ENCODE data around the gene LRMDA. TPM values are rescaled to one million over a fixed set of nuclear protein-coding genes. Genes with fewer than 3 reads are reported as not detected.

The LRMDA gene
- total and polyA plus RNA-seq, 7 donors = 1.0 to 5.7 (median 2.5) TPM

DNA sequence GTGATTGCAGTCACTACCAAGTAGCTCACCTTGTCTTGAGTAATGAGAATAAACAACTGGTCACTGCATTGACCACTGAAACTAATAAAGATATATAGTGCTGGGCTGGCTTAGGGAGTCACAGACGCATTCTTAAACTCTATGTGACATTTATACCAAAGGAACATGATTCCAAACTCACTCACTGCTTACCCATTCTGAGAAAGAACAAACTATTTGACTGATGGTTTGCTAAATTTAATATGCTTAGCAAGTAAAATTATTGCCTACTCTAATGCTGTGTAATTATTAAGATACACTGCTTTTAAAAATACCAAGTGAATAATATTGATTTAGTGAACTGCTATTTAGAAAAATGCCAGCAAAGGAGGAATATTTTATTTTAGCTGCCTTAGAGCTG lies 191.1 kb downstream of the LRMDA start:
- Histone ChIP-seq H3K27me3 (ENCODE audit: insufficient read depth in 3 of 3, low read length in 2 of 3) (peaks cover 0 to 9% (median 0%) of the 10 kb centered on the region in 3 donors), H3K4me1 (no peaks in the 10 kb centered on the region), H3K36me3 (ENCODE audit: insufficient read depth in 1 of 2, low read depth in 1 of 2) (no peaks in the 10 kb centered on the region), H3K27ac (no peak overlapping the region), H3K9me3 (no peaks in the 10 kb centered on the region), H3K4me3 (no peak overlapping the region)
- TF ChIP-seq, protein P1, sequence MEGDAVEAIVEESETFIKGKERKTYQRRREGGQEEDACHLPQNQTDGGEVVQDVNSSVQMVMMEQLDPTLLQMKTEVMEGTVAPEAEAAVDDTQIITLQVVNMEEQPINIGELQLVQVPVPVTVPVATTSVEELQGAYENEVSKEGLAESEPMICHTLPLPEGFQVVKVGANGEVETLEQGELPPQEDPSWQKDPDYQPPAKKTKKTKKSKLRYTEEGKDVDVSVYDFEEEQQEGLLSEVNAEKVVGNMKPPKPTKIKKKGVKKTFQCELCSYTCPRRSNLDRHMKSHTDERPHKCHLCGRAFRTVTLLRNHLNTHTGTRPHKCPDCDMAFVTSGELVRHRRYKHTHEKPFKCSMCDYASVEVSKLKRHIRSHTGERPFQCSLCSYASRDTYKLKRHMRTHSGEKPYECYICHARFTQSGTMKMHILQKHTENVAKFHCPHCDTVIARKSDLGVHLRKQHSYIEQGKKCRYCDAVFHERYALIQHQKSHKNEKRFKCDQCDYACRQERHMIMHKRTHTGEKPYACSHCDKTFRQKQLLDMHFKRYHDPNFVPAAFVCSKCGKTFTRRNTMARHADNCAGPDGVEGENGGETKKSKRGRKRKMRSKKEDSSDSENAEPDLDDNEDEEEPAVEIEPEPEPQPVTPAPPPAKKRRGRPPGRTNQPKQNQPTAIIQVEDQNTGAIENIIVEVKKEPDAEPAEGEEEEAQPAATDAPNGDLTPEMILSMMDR (IDR thresholded peaks at IDR 0.05) = no peak
- intact Hi-C loops (cut with DNase I) = no loop called here
- DNase-seq = no peak
- 80 to 88% (median 85%) methylated on average over 1 of the region's 1 CpG for WGBS, 3 donors
- no peak for ATAC-seq

DNA sequence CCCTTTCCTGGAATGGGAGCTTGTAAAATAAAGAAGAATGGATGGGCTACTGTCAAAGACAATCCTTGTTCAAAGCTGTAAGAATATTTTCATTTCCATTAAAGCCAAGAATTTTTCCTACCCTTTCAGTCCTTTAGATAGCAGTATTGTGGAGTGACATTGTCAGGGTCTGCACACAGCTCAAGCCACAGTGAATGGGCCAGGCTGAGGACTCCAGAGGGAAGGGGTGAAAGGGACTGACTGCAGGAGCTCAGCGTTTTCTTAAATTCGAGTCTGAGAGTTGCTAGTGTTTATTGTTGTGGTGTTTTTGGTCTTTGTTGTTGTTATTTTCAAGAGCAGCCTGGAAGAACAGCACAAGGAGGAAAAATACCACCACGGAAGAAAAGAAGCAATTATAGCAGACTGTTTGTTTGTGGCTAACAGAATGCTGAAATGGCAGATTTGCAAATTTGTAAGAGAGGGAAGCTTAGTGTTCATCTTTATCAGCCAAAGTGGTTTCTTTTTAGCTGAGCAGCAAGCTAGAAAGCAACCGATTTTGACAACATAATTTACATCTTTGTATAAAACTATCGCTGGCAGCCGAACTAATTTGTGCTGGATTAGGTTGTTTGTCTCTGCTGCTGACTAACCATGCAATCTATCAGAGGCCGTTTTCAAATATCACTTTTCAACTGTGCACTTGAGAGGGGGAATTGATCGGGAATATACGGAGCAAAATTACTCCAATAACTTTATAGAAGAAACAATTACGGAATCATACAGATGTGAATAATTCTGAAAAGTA lies 192.1 kb downstream of the LRMDA start:
- TF ChIP-seq, protein P1 (IDR thresholded peaks at IDR 0.05) = no peak
- Histone ChIP-seq H3K4me3 (no peak overlapping the region), H3K9me3 (no peaks in the 10 kb centered on the region), H3K36me3 (ENCODE audit: insufficient read depth in 1 of 2, low read depth in 1 of 2) (no peaks in the 10 kb centered on the region), H3K4me1 (no peaks in the 10 kb centered on the region), H3K27me3 (ENCODE audit: insufficient read depth in 3 of 3, low read length in 2 of 3) (peaks cover 0 to 9% (median 0%) of the 10 kb centered on the region in 3 donors), H3K27ac (no peak overlapping the region)
- intact Hi-C loops (cut with DNase I) = no loop called here
- WGBS, 3 donors = 50 to 53% (median 51%) methylated on average over 10 of the region's 10 CpGs
- no peak for ATAC-seq
- no peak for DNase-seq

DNA sequence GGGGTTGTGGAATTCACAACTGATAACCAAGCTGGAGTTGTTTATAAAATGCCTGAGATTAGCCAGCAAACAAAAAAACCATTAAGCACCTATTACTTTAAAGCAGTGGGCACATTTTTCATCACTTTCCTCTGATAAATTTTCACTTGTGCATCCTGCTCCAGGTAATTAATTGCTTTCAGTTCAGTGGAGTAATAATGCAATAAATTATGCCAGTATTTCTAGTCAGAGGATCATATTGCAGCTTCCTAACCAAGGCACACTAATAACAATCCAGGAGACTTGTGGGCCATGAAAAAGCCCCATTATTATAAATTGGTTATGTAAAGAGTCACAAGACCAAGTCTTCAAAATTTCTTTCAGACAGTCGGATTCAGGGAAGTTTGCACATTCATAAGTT lies 193.2 kb downstream of the LRMDA start:
- no peak for DNase-seq
- TF ChIP-seq, protein P1 (IDR thresholded peaks at IDR 0.05) = no peak
- Histone ChIP-seq H3K27ac (no peak overlapping the region), H3K9me3 (no peaks in the 10 kb centered on the region), H3K36me3 (ENCODE audit: insufficient read depth in 1 of 2, low read depth in 1 of 2) (no peaks in the 10 kb centered on the region), H3K4me3 (no peak overlapping the region), H3K4me1 (no peaks in the 10 kb centered on the region), H3K27me3 (ENCODE audit: insufficient read depth in 3 of 3, low read length in 2 of 3) (peaks cover 0 to 9% (median 0%) of the 10 kb centered on the region in 3 donors)
- 87 to 97% (median 88%) methylated on average over 1 of the region's 1 CpG for WGBS, 3 donors
- intact Hi-C loops (cut with DNase I) = no loop called here
- no peak for ATAC-seq

DNA sequence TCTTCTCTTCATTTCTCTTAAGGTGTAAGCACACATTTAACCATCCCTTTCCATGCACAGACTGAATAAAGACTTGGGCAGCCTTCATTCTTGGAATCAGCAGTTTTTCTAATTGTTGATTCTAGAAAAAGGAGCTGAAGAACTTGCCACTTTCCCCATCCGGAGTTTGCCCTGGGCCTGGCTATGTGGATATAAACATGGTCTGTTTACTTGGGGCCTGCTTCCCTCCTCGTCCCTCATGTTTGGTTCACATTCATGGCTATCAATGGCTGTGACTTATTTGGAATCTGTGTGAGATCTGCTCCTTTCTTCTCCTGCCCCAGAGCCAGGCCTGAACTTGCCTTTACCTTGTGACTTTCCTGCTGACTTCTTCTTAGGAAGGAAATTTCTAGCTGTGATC lies 199.3 kb downstream of the LRMDA start:
- Histone ChIP-seq H3K4me3 (no peak overlapping the region), H3K4me1 (no peaks in the 10 kb centered on the region), H3K27ac (no peak overlapping the region), H3K36me3 (ENCODE audit: insufficient read depth in 1 of 2, low read depth in 1 of 2) (no peaks in the 10 kb centered on the region), H3K27me3 (ENCODE audit: insufficient read depth in 3 of 3, low read length in 2 of 3) (no peaks in the 10 kb centered on the region), H3K9me3 (no peaks in the 10 kb centered on the region)
- ATAC-seq (no peak), DNase-seq (no peak)
- TF ChIP-seq, protein P1 (IDR thresholded peaks at IDR 0.05) = no peak
- WGBS, 3 donors = 86 to 89% (median 87%) methylated on average over 2 of the region's 2 CpGs
- intact Hi-C loops (cut with DNase I) = no loop called here
